Epithelial cell of proximal tubule (primary cell): ENCODE results near the gene KCNAB1. TPM values are rescaled to one million over a fixed set of nuclear protein-coding genes. Genes with fewer than 3 reads are reported as not detected.
"Not testable (repeated sequence)": the region's sequence is repeated elsewhere in the genome, so short reads cannot be mapped to it uniquely, and the experiment has no call there.

Experiments used
- DNase-seq: peaks from one replicate; pipeline ENCODE4 v3.0.0-alpha.2; 2011; ENCODE audit warnings: low read depth
- H3K4me3 ChIP-seq: 2 replicates; pipeline ENCODE4 v1.5.1; 2011; ENCODE audit warnings: low read depth, mild to moderate bottlenecking, low read length
- total RNA-seq: library from RNA; depleted of rRNA; stranded (reverse); fragments of >200 nt; gene quantifications from 2 replicates; pipeline ENCODE4 v1.2.3, GENCODE V29; 2015
- TF ChIP-seq, protein P1 (sequence below): conservative IDR thresholded peaks from 2 replicates; pipeline ENCODE4 v1.5.1; 2012; ENCODE audit warnings: low read depth, mild to moderate bottlenecking, low read length

Gene KCNAB1
- total RNA-seq, 1 donor from 2014 or later: not detected

DNA sequence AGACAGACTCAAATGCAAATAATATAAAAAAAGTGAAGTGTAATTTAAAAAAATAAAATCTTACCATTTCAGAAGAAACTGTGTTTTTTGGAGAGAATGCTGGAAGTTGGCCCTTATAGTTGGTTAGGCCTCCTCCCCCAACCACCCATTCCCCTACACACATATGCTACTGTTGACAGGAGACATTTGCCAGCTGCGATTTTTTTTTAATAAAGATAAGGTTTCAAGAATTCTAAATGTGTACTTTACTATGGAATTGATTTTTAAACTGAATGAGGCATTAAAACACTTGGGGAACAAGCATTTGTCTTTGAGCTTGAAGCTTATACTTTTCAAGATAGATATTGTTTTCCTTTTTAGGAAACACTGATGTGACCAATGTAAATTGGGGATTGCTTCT, 438.9 kb downstream of the KCNAB1 start:
- DNase-seq: no peak
- H3K4me3 ChIP-seq: no peak overlapping the region
- TF ChIP-seq, protein P1, sequence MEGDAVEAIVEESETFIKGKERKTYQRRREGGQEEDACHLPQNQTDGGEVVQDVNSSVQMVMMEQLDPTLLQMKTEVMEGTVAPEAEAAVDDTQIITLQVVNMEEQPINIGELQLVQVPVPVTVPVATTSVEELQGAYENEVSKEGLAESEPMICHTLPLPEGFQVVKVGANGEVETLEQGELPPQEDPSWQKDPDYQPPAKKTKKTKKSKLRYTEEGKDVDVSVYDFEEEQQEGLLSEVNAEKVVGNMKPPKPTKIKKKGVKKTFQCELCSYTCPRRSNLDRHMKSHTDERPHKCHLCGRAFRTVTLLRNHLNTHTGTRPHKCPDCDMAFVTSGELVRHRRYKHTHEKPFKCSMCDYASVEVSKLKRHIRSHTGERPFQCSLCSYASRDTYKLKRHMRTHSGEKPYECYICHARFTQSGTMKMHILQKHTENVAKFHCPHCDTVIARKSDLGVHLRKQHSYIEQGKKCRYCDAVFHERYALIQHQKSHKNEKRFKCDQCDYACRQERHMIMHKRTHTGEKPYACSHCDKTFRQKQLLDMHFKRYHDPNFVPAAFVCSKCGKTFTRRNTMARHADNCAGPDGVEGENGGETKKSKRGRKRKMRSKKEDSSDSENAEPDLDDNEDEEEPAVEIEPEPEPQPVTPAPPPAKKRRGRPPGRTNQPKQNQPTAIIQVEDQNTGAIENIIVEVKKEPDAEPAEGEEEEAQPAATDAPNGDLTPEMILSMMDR: no peak

- no peak overlapping the region for H3K4me3 ChIP-seq
- no peak for DNase-seq
- TF ChIP-seq, protein P1: no peak
These were observed 441.2 kb downstream of the KCNAB1 start for GRCh38 chr3:156561533-156561932.

DNA sequence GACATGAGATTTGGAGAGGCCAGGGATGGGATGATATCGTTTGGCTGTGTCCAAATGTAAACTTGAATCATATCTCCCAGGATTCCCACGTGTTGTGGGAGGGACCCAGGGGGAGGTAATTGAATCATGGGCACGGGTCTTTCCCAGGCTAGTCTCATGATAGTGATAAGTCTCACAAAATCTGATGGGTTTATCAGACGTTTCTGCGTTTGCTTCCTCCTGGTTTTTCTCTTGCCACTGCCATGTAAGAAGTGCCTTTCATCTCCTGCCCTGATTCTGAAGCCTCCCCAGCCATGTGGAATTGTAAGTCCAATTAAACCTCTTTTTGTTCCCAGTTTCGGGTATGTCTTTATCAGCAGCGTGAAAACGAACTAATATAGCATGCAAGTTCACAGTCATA, 442.1 kb downstream of the KCNAB1 start:
- DNase-seq: not testable (repeated sequence)

GRCh38 chr3:156563900-156564682, 443.7 kb downstream of the KCNAB1 start:
- no peak overlapping the region for H3K4me3 ChIP-seq
- TF ChIP-seq, protein P1: no peak
- no peak for DNase-seq

More for the DNA sequence above, 442.1 kb downstream of the KCNAB1 start:
- H3K4me3 ChIP-seq: not testable (repeated sequence)

GRCh38 chr3:156569016-156569415, 448.6 kb downstream of the KCNAB1 start:
- not testable (repeated sequence) for H3K4me3 ChIP-seq, DNase-seq

- H3K4me3 ChIP-seq, DNase-seq: not testable (repeated sequence)
These were observed 449.5 kb downstream of the KCNAB1 start for GRCh38 chr3:156569881-156570280.

GRCh38 chr3:156575641-156576040, 455.3 kb downstream of the KCNAB1 start:
- no peak overlapping the region for H3K4me3 ChIP-seq
- TF ChIP-seq, protein P1: no peak
- no peak for DNase-seq

GRCh38 chr3:156576051-156576450, 455.7 kb downstream of the KCNAB1 start:
- TF ChIP-seq, protein P1: no peak
- no peak overlapping the region for H3K4me3 ChIP-seq
- no peak for DNase-seq
